GM19193 (cell line): Measurements from ENCODE around the gene AHNAK.

ENCODE experiments used
- POLR2A ChIP-seq: IDR thresholded peaks from 4 replicates; pipeline ENCODE4 v1.6.1; 2011; ENCODE audit not compliant: insufficient read depth, insufficient read length; ENCODE audit errors: extremely low read depth

Gene AHNAK

GRCh38 chr11:62402960-62403730 is 143.5 kb downstream of the AHNAK start:
- no peak for TF ChIP-seq POLR2A

DNA sequence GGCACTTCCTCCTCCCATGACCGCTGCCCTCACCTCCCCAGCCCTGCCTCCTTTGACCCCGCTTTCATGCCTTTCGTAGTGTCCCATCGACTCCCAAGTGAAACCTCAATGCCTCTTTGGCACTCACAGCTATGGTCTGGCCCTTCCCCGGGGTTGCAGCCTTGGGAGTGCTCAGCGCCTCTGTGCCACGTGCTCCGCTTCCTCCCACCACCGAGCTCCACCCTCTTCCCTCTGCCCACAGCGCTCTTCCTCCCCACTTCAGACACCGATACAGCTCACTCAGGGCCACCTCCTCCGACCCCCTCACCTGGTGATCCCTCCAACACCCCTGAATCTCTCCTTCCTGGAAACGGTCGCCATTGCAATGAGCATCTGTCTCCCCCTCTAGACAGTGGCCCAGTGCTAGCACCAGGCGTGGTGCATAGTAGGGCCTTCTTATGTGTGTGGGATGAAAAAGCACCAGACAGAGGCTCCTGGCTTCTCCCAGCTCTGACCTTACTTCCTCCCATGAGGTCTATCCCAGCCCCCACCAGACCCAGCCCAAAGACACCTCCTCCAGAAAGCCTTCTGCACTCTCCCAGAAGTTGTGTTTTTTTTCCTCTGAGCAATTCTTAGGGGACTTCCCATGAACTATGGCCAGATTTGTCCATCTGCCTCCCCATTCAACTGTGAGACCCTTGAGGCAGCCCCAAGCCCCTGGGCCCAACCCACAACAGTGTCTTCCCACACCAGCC is 144.2 kb downstream of the AHNAK start:
- no peak for TF ChIP-seq POLR2A

DNA sequence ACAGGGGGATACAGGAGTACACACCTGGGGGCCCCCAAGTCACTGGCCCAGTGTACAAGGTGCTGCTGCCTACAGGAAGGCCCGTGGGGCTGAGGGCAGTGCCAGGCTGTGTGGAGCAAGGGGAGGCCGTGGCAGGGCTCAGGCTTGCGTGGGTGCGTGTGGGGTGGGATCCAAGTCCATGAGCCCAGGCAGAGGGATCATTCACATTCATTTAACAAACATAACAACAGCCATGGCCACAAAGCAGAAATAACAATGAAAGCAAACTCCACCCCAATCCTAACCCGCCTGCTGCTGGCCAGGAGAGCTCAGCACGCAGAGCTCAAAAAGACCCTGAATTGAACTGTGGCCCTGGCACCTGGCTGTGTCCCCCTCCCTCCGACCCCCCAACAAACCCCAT is 144.8 kb downstream of the AHNAK start:
- no peak for TF ChIP-seq POLR2A

DNA sequence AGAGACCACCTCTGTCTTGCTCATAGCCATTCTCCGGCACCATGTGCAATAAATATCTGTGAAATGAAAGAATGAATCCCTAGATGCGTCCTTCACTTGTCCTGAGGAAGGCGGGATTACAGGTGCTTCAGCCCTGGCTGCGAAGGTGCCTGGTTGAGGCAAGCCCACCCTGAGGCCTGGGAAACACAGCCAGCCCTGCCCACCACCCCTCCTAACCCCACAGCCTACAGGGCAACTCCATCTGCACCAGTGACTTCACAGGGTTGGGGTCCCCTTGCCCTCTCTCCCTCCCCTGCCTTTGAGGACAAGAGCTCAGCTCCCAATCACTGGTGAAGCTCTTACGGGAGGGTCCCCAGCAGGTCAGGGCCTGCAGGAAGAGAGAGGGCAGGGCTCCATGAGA is 145.2 kb downstream of the AHNAK start:
- TF ChIP-seq POLR2A, result no peak

- TF ChIP-seq POLR2A, result no peak
Measured at GRCh38 chr11:62400760-62401159, 145.8 kb downstream of the AHNAK start.

DNA sequence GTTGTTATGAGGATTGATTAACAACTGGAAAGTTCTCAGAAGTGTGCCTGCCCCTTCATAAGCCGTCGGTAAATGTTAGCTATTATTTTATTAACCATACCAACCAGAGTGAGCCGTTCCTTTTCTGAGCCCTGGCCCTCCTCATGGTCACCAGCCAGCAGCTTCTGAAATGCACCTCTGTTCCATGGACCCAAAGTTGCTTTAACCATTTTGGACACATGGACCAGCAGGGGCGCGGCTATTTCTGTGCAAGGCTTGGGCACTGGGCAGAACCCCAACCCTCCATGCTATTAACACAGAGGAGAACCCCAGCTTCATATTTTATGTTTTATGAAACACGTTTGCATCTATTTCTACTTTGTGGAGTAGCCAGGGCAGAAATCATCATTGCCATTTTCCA is 146.3 kb downstream of the AHNAK start:
- no peak for TF ChIP-seq POLR2A

DNA sequence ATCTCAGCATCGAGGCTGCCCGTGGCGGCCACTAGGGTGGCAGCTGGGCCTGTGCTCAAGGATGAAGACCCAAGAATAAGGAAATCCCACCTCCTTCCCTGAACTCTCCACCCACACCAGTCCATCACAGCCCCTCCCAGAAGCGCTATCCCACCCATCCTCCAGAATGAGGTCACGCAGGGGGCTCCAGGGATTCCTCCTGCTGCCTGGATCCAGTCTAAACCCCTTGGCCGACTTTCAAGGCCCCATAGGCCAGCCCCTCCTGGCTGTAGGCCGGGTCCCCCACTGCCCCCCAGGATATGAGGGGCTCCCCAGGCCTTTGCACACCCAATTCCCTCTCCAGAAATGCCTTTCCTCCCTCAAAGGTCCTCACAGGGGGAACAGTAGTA is 146.7 kb downstream of the AHNAK start:
- no peak for TF ChIP-seq POLR2A

GRCh38 chr11:62399172-62399877 is 147.3 kb downstream of the AHNAK start:
- TF ChIP-seq POLR2A, result no peak

- no peak for TF ChIP-seq POLR2A
Measured at GRCh38 chr11:62398011-62398994, 148.3 kb downstream of the AHNAK start.

- no peak for TF ChIP-seq POLR2A
Measured at GRCh38 chr11:62395885-62396551, 150.6 kb downstream of the AHNAK start.

DNA sequence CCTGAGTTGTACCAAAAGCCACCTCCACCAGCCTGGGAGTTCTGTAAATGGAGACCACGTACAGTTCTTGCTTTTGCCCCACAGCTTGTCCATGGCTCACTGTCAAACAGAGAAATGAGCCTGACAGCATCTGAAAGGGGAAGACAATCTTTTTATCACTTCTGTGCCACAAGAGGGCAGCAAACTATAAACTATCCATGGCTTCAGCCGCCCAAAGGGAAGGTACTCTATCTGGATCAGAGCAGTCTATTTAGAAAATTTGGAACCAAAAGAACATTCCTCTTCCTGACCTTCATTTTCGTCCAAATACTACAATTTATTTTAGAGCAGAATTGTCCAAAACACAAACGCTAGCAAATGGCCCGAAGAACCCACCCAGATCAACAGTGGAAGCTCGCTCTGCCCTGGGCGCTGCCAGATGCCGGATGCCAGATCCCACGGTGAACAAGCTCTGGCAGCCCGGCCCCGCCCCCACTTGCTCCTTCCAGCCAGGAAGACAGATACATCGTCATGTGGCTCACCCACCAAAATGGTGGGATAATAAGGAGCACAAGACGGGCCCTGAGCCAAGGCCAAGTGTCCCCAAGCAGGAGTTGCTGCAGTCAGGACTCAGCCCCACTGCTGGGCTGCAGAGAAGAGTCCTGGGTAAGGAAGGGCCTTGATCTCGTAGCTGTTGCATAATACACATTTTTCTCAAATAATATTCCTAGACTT is 151.6 kb downstream of the AHNAK start:
- TF ChIP-seq POLR2A, result no peak

GRCh38 chr11:62393735-62394134 is 152.9 kb downstream of the AHNAK start:
- no peak for TF ChIP-seq POLR2A

GRCh38 chr11:62393061-62393611 is 153.5 kb downstream of the AHNAK start:
- no peak for TF ChIP-seq POLR2A
